Tibial nerve (tissue), 4 donors: ENCODE data around the gene CYBB. TPM values are rescaled to one million over a fixed set of nuclear protein-coding genes. Genes with fewer than 3 reads are reported as not detected.

ENCODE experiments used
- DNase-seq, 2 donors: peaks; one replicate each; pipeline ENCODE4 v3.0.0-alpha.2; 2019; ENCODE audit warnings: low spot score in 2 of 2
- H3K27ac ChIP-seq, 4 donors: fragments of 200-600 bp; sonication (generic) in 3 of 4; one replicate each; pipeline ENCODE4 v1.5.1; 2017 to 2019; ENCODE audit warnings: mild to moderate bottlenecking in 1 of 4
- H3K27me3 ChIP-seq, 2 donors: fragments of 200-600 bp; sonication (generic) in 1 of 2; one replicate each; pipeline versions ENCODE4 v1.5.1 to v1.6.0; 2017 to 2019
- H3K36me3 ChIP-seq, 3 donors: fragments of 200-600 bp; sonication (generic); one replicate each; pipeline ENCODE4 v1.5.1; 2018 to 2019
- H3K4me1 ChIP-seq, 4 donors: fragments of 200-600 bp; sonication (generic) in 3 of 4; one replicate each; pipeline ENCODE4 v1.5.1; 2017 to 2019
- H3K4me3 ChIP-seq, 4 donors: fragments of 200-600 bp; sonication (generic) in 3 of 4; one replicate each; pipeline ENCODE4 v1.5.1; 2017 to 2019; ENCODE audit warnings: mild to moderate bottlenecking in 1 of 4, moderate library complexity in 1 of 4
- H3K9me3 ChIP-seq, 4 donors: fragments of 200-600 bp; sonication (generic) in 3 of 4; one replicate each; pipeline ENCODE4 v1.5.1; 2017 to 2019
- EP300 ChIP-seq, 2 donors: sonication (generic); formaldehyde crosslinking; IDR thresholded peaks; one replicate each; pipeline ENCODE4 v1.6.1; 2017; ENCODE audit warnings: antibody characterized with exemption in 2 of 2, mild to moderate bottlenecking in 1 of 2
- POLR2A ChIP-seq, 2 donors: fragments of 450-650 bp; IDR thresholded peaks; one replicate each; pipeline ENCODE4 v1.6.1; 2017; ENCODE audit warnings: antibody characterized with exemption in 2 of 2, mild to moderate bottlenecking in 2 of 2, moderate library complexity in 2 of 2
- WGBS, 2 donors: methylation state at CpG; one replicate each; pipeline ENCODE4 v1.1.5; 2018; 5-methylcytosine and 5-hydroxymethylcytosine counted together
- total RNA-seq, 4 donors: library from RNA; depleted of rRNA; stranded (reverse); fragments of >200 nt; gene quantifications; one replicate each; pipeline ENCODE4 v1.1.0, GENCODE V29; 2016
- TF ChIP-seq, protein P1 (sequence below), 5 experiments: fragments of 200-600 bp in 3 of 5; fragments of 450-650 bp in 2 of 5; sonication (generic) in 3 of 5; IDR thresholded peaks; one replicate each; pipeline ENCODE4 v1.5.1; 2016 to 2019; ENCODE audit warnings: antibody characterized with exemption in 5 of 5, mild to moderate bottlenecking in 3 of 5, moderate library complexity in 2 of 5

Gene CYBB
- total RNA-seq, 4 donors from 2014 or later = 19.5 to 26.0 (median 21.8) TPM

DNA sequence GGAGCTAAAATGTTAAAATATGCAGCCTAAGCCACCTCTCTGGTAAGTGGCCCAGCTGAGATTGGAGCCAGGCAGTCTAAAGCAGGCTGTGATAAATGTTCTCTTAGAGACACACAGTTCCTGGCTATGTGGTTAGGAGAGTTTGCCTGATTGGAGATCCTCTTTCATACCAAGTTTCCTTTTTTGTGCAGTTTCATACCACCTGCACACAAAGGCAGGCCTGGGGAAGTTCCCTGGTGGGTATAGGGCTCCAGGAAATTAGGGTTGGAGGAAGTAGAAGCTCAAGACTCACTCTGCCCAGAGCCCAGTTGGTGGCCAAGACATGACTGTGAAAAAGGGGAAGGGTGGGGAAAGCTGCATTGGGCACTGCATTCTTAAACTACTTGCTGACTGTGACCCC is 16.9 kb downstream of the CYBB start:
- no peak for DNase-seq
- H3K27me3 ChIP-seq = no peaks in the 10 kb centered on the region
- H3K4me1 ChIP-seq = no peaks in the 10 kb centered on the region
- no peak overlapping the region for H3K4me3 ChIP-seq
- H3K36me3 ChIP-seq = no peaks in the 10 kb centered on the region
- no peak overlapping the region for H3K27ac ChIP-seq
- TF ChIP-seq, protein P1, sequence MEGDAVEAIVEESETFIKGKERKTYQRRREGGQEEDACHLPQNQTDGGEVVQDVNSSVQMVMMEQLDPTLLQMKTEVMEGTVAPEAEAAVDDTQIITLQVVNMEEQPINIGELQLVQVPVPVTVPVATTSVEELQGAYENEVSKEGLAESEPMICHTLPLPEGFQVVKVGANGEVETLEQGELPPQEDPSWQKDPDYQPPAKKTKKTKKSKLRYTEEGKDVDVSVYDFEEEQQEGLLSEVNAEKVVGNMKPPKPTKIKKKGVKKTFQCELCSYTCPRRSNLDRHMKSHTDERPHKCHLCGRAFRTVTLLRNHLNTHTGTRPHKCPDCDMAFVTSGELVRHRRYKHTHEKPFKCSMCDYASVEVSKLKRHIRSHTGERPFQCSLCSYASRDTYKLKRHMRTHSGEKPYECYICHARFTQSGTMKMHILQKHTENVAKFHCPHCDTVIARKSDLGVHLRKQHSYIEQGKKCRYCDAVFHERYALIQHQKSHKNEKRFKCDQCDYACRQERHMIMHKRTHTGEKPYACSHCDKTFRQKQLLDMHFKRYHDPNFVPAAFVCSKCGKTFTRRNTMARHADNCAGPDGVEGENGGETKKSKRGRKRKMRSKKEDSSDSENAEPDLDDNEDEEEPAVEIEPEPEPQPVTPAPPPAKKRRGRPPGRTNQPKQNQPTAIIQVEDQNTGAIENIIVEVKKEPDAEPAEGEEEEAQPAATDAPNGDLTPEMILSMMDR (IDR thresholded peaks at IDR 0.05) = no peak
- TF ChIP-seq EP300 (IDR thresholded peaks at IDR 0.05) (peak in 1 of 2 donors; percentile 20), POLR2A (IDR thresholded peaks at IDR 0.05) (no peak)
- no peaks in the 10 kb centered on the region for H3K9me3 ChIP-seq

DNA sequence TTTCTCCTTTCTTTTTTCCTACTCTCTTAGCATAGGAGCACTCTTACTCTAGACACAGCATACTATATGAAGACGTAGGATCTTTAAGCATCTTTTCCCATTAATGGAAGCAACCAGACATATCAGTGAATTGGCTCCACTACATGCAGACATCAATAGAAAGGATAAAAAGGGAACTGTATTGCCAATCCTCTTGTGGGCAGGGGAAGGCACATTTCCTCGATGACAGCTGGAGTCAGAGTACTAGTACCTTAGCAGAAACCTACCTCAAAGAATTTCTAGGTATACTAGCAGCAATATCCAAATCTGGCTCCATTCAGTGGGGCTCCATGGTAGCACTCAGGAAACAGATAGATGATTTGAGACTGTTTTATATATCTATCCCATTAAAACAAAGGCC is 20.1 kb downstream of the CYBB start:
- H3K4me1 ChIP-seq = no peaks in the 10 kb centered on the region
- no peak overlapping the region for H3K4me3 ChIP-seq
- no peak for DNase-seq
- H3K9me3 ChIP-seq = no peaks in the 10 kb centered on the region
- no peaks in the 10 kb centered on the region for H3K27me3 ChIP-seq
- TF ChIP-seq EP300 (IDR thresholded peaks at IDR 0.05) (no peak), POLR2A (IDR thresholded peaks at IDR 0.05) (no peak)
- TF ChIP-seq, protein P1 (IDR thresholded peaks at IDR 0.05) = no peak
- 61 to 83% methylated on average over 2 of the region's 2 CpGs for WGBS, 2 donors
- no peaks in the 10 kb centered on the region for H3K36me3 ChIP-seq
- no peak overlapping the region for H3K27ac ChIP-seq

DNA sequence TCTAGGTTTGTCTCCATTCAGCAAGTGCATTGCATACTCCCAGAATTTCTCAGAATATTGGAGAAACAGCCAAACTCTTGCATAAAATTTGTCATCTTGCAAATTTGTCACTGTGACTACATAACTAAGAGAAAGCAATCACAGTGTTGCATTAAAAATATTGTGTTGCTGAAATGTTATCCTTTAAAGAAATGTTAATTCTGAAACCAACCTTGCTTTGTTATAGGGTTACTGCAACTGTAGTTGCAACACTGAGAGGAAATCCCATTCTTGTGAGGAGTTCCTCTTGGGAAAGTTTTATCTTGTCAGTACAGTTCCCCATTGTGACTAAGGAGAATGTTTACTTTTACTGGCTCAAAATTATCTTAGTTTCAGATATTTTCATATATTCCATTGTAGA is 20.9 kb downstream of the CYBB start:
- Histone ChIP-seq H3K9me3 (no peaks in the 10 kb centered on the region), H3K4me3 (no peak overlapping the region), H3K36me3 (no peaks in the 10 kb centered on the region), H3K27me3 (no peaks in the 10 kb centered on the region), H3K27ac (no peak overlapping the region), H3K4me1 (no peaks in the 10 kb centered on the region)
- TF ChIP-seq POLR2A (IDR thresholded peaks at IDR 0.05) = no peak
- TF ChIP-seq, protein P1 (IDR thresholded peaks at IDR 0.05) = no peak
- no peak for TF ChIP-seq EP300 (IDR thresholded peaks at IDR 0.05)
- DNase-seq = no peak

DNA sequence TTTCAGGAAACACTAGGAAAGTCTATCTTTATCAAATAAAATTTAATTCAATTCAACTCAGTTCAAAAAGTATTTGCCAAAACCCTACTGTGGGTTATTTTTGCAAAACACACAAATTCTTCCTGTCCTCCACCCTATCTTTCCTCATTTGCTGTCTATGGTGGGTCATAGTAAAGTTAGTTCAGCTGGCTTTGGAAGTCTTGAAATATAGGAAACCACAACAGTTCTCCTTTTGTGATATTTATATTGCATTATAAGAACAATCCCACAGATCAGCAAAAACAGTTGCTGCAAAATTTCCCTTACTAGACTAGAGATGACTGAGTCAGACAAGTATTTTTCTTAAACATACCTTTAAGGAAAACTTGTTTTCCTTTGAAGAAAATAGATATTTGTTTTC is 22.2 kb downstream of the CYBB start:
- DNase-seq = no peak
- no peak overlapping the region for H3K4me3 ChIP-seq
- H3K27me3 ChIP-seq = no peaks in the 10 kb centered on the region
- no peaks in the 10 kb centered on the region for H3K4me1 ChIP-seq
- no peaks in the 10 kb centered on the region for H3K9me3 ChIP-seq
- no peaks in the 10 kb centered on the region for H3K36me3 ChIP-seq
- TF ChIP-seq EP300 (IDR thresholded peaks at IDR 0.05) (peak in 1 of 2 donors; percentile 39), POLR2A (IDR thresholded peaks at IDR 0.05) (no peak)
- no peak overlapping the region for H3K27ac ChIP-seq

DNA sequence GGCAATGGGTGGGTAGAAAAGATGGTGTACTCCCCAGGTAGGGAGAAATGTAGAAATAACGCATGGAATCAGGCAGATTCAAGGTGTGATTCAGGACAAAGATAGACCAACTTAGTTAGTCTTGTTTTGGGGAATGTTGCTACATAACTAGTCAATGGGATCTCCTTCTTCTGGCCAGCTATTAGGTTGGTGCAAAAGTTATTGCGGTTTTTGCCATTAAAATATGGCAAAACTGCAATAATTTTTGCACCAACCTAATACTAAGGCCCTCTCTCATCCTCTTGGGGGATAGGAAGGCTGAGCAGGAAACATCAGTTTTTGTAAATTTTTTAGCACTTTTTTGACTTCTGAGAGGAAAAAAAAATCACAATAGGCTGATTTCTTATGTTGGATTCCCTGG is 23.2 kb downstream of the CYBB start:
- H3K4me3 ChIP-seq = no peak overlapping the region
- H3K36me3 ChIP-seq = no peaks in the 10 kb centered on the region
- no peaks in the 10 kb centered on the region for H3K4me1 ChIP-seq
- DNase-seq = no peak
- WGBS, 2 donors = 39 to 95% methylated on average over 2 of the region's 2 CpGs
- H3K9me3 ChIP-seq = no peaks in the 10 kb centered on the region
- TF ChIP-seq, protein P1 (IDR thresholded peaks at IDR 0.05) = no peak
- no peak for TF ChIP-seq EP300 (IDR thresholded peaks at IDR 0.05)
- no peak for TF ChIP-seq POLR2A (IDR thresholded peaks at IDR 0.05)
- no peak overlapping the region for H3K27ac ChIP-seq
- H3K27me3 ChIP-seq = no peaks in the 10 kb centered on the region

DNA sequence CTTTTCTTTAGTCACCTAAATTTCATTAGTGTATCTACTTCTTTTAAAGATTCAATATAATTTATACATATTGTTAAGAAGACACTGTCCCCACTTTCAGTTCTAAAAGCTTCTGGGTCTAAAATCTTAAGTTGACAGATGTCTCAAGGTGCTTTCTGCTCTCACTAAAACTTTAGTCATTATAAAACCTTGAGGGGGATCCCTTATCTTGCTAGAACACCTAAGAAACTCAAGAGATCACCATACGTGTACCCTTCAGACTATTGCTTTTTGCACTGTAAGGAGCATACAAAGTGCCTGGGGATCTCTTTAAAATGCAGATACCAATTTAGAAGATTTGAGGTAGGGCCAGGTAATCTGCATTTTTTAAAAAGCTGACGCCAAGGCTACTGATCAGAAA is 30.1 kb downstream of the CYBB start:
- Histone ChIP-seq H3K27me3 (peaks cover 0 to 7% of the 10 kb centered on the region in 2 donors), H3K9me3 (no peaks in the 10 kb centered on the region), H3K36me3 (no peaks in the 10 kb centered on the region), H3K27ac (no peak overlapping the region), H3K4me1 (no peaks in the 10 kb centered on the region), H3K4me3 (no peak overlapping the region)
- TF ChIP-seq POLR2A (IDR thresholded peaks at IDR 0.05) (no peak), EP300 (IDR thresholded peaks at IDR 0.05) (no peak)
- TF ChIP-seq, protein P1 (IDR thresholded peaks at IDR 0.05) = no peak
- DNase-seq = no peak
- 73 to 74% methylated on average over 2 of the region's 2 CpGs for WGBS, 2 donors
